GM18511 (cell line): ENCODE results near the gene TXNDC11.

Source experiments
- ATAC-seq: cut with Tn5 transposase; IDR thresholded peaks from one replicate; pipeline ENCODE4 v1.9.1; 2021; ENCODE audit warnings: mild to moderate bottlenecking, moderate library complexity; ENCODE audit not compliant: unreplicated experiment

Gene TXNDC11

GRCh38 chr16:11666103-11667055, 76.3 kb downstream of the TXNDC11 start:
- ATAC-seq: no peak

DNA sequence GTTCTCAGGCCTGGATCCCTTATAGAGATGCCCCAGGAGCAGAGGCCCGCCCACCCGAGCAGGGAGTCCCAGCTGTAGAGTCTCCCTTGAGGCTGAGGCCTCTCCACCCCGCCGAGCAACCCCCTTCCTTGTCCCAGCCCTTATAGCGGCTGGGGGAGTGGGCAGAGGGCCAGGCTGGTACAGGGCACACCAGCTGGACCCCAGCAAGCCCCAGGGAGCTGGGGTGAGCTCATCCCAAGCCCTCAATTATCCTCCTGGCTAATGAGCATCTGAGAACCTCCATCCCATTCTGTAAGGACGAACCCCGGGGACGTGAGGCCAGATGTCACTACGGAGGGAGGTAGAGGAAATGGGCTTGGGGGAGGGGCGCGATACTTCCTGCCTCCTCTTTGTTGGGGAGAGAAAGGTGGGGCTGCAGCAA, 77.6 kb downstream of the TXNDC11 start:
- no peak for ATAC-seq

- ATAC-seq: no peak
Measured at GRCh38 chr16:11662582-11662981, 80.1 kb downstream of the TXNDC11 start.

GRCh38 chr16:11660565-11660964, 82.1 kb downstream of the TXNDC11 start:
- no peak for ATAC-seq

DNA sequence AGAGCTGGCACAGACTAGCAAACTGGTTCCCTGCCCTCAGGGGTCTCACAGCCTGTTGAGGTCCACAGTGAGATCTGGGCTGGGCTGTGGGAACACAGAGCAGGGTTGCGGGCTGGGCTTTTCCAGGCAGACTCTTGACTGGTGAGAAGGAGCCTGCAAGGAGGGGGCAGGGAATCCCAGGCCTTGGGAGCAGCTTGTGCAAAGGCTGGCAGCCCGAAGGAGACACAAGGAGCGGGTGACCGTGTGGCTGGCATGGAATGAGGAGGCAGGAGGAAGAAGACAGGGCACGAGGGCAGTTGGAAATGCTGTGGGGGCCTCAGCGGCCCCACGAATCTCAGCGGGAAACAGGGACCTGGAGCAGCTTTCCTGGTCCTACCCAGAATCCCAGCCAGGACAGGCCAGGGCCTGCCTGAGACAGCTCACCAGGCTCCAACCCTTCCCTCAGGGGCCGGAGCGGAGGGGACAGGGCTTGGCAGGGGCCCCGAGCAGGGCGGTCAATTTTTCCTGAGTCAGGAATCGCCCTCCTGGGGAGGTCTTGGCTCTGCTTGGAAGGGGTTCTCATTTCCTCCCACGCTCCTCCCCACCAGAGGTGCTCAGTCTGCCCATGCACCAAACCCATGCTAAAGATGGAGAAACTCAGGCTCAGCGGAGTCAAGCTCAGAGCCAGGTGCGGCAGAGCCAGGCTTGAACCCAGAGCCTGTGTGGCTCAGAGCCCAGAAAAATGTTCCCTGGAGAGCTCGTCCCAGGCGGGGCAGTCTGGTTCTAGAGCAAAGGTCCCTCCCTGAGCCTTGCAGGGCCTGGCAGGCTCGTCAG, 83.6 kb downstream of the TXNDC11 start:
- no peak for ATAC-seq

DNA sequence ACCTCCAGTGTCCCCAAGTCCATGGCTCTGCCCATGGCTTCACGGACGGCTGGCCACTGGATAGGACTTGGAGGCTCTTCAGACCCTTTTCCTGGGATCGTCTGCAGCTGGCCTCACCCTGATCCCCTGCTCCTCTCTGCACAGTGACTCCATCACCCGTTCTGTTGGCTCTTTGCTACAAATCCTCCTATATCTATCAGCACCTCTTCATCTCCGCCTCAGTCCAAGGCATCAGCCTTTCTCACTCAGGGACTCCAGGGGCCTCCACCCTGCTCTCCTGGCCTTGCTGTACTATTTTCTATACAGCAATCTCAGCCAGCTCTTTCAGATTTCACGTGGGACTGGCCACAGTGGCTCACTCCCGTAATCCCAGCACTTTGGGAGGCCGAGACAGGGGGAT, 85.1 kb downstream of the TXNDC11 start:
- no peak for ATAC-seq

- ATAC-seq: no peak
Measured at GRCh38 chr16:11655655-11656054, 87.0 kb downstream of the TXNDC11 start.

- ATAC-seq: no peak
Measured at GRCh38 chr16:11651796-11652195, 90.9 kb downstream of the TXNDC11 start.

DNA sequence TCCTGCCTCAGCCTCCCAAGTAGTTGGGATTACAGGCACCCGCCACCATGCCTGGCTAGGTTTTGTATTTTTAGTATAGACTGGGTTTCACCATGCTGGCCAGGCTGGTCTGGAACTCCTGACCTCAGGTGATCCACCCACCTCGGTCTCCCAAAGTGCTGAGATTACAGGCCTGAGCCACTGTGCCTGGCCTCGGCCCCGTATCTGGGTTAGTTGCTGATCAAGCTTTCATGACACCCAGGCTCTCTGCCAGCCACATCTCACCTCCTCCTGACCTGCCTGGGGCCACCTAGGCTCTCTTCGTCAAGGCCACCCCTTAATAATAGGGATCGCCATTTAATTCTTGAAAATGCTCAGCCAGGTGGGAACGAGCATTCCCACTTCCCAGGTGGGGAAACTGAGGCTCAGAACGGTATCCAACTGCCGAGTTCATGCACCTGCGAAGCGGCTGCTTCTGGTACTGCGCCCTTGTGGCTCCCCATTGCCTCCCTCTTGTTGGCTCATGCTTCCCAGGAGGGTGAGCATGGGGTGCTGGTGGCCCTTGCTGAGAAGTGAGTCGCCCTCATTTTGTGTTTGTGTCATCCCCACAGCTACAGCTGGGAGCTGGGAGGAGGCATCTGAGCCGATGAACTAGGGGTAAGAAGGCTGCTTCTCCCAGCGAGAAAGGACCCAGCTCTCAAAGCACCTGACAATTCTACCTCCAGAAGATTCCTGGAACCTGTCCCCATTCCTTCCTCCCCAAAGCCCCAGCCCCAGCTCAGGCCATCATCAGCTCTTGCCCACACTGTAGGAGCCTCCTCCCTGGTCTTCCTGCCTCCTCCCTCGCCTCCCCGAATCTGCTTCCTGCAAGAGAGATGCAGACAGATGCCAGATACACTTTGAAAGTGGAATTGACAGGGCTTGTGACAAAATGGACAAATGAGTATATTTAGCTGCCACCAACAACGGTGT, 91.7 kb downstream of the TXNDC11 start:
- no peak for ATAC-seq

- no peak for ATAC-seq
Measured at GRCh38 chr16:11649276-11649675, 93.4 kb downstream of the TXNDC11 start.

- ATAC-seq: no peak
Measured at GRCh38 chr16:11642765-11643116, 99.9 kb downstream of the TXNDC11 start.

- ATAC-seq: no peak
Measured at GRCh38 chr16:11640987-11641817, 101.5 kb downstream of the TXNDC11 start.

- ATAC-seq: no peak
Measured at GRCh38 chr16:11639925-11640899, 102.4 kb downstream of the TXNDC11 start.

DNA sequence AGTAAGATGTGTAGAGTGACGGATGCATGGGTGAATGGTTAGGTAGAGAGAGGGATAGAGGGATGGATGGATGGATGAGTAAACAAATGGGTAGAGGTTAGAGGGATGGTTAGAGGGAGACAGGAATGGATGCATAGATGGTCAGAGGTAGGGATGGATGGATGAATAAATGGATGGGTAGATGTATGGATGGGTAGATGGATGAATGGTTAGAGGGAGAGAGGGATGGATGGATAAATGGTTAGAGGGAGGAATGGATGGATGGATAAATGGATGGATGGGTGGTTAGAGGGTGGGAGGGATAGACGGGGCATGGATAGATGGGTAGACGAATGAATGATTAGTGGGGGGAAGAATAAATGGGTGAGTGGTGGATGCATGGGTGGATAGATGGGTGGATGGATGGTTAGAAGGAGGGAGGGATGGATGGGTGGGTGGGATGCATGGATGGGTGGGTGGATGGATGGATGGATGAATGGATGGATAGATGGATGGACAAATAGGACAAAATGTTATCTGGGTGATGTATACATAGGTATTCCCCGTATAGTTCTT, 103.6 kb downstream of the TXNDC11 start:
- no peak for ATAC-seq

- no peak for ATAC-seq
Measured at GRCh38 chr16:11638140-11638539, 104.5 kb downstream of the TXNDC11 start.

- ATAC-seq: no peak
Measured at GRCh38 chr16:11637320-11637719, 105.3 kb downstream of the TXNDC11 start.

DNA sequence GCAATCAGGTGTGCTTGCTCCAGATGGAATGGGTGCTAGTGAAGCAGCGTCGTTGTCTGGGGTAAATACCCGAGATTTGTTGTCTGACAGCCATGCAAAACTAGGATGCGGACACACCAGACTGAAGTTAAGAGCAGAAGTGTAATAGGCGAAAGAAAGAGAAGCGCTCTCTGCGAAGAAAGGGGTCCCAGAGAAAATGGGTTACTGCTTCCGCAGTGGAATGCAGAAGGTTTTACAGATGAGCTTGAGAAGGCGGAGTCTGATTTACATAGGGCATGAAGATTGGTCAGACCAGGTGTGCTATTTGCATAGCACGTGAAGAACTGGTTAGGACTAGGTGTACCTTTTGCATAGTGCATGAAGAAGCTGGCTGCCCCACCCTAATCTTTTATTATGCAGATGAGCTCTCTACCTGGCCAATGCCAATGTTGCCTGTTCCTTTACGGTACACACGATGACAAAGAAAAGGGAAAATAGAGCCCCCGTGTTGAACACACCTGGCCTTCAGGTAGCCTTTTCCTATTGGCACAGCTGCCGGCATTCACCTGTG, 106.4 kb downstream of the TXNDC11 start:
- no peak for ATAC-seq

- no peak for ATAC-seq
Measured at GRCh38 chr16:11635679-11636171, 106.9 kb downstream of the TXNDC11 start.
